Epidermal melanocyte (primary cell): Measurements from ENCODE around the gene CPT1C.
A peak's percentile ranks its signal among the peaks of the same experiment; 100 is the strongest.

Source experiments
- DNase-seq: peaks from one replicate; pipeline ENCODE4 v3.0.0; 2011; ENCODE audit warnings: low spot score; ENCODE audit not compliant: insufficient read length

The CPT1C gene

DNA sequence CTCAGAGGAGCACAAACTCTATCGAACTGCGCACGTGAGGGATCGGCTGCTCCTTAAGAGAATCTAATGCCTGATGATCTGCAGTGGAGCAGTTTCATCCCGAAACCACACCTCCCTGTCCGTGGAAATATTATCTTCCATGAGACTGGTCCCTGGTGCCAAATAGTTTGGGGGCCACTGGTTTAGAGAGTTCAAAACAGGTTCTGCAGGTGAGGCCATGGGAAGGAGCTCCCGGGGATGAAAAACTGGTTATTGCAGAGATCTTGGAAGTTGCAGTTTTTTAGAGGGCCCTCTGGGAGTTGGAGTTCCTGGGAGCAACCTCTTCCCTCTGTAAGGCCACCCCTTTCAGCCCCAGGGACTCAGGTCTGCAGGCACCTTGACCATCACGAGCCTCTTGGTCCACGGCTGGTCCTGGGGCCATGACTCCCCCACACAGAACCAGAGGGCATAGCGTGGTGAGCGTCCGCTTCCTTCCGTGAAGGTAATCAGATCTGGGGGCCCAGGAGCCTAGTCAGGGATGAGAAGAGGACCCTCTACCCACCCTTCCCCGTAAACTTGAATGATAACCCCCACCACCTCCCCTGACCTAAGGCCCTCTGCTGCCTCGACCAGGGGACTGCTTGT, 30.5 kb upstream of the CPT1C start:
- no peak for DNase-seq

DNA sequence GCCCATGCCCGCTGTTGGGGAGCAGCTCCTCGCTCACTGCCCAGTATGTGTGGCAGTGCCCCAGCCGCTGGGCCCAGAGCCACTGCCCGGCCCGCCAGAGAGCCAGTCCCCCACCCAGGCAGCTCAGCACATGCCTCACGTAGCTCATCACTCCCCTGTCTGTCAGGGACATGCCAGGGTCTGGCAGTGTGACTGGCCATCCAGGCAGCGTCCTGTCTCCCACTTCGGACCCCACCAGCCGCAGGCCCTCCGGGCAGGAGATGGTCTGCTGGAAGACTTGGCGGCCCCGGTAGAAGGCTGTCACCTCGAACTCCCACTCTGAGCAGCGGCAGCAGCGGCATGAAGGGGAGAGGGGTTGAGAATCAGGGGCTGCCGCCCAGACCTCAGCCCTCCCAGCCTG, 28.9 kb upstream of the CPT1C start:
- no peak for DNase-seq

DNA sequence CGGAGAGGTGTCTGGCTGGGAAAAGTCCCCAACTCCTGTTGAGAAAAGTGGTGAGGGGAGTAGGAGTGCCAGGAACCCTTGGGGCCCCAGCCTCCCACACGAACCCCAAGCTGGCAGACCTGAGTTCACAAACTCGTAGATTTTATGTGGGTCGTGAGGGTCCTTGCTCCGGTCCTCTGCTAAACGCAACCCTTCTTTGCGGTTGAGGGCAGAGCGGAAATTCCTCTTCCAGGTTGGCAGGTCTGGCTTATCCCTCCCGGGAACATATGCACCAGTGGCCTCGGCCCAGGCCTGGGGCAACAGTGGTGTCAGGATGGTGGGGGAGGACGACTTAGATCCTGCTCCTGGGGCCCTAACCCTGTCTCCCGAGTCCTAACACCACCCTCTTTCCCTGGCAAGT, 27.7 kb upstream of the CPT1C start:
- no peak for DNase-seq

DNA sequence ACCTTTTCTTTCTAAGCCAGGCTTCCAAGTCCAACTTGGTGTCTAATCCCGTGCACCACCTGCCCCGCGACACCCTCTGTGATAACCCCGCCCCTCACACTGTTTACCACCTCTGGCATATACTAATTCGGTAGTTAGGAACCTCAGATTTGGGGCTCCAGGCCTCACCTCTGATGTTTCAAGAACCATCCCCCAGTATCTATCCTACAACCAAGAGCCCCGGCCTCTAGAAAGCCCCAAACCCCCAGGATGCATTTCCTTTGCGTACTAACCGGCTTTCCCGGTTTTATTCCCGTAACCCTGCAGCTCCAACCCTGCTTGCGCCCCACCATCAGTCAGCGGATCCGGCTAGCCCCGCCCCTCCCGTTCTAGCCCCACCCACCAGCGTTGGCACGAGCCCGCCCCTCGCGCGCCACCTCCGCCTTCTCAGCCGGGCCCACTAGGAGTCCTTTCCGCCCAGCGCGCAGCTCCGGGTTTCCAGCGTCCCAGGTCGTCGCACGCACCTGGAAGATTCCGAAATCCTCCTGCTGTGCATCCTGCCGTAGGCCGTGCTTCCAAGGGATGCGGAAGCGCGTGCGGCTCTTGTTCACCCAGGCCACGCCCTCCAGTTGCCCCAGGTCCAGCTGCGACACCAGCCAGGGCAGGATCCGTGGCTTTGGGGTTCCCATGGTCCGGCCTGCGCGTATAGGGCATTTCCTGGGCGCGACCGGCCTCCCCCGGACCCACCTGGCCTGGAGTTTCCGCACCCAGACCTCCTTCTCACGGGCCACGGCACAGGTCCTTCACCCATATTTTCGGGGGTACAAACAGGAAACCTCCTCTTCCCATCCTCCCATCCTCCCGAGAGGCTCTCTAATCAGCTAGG, 26.5 kb upstream of the CPT1C start:
- DNase-seq: peak; percentile 97

DNA sequence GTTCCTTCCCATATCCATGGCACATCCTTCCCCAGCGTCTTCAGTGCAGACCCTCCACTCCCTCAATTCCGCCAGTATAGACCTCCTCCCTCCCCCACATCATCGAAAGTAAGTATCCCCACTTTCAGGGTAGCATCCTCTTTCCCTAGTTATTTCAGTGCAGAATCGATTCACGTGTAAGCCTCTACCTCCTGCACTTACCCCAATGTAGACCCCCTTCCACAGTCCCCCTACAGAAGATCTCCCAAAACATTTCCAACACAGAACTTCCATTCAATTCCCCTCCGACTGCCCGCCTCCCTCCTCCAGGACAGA, 25.9 kb upstream of the CPT1C start:
- no peak for DNase-seq

DNA sequence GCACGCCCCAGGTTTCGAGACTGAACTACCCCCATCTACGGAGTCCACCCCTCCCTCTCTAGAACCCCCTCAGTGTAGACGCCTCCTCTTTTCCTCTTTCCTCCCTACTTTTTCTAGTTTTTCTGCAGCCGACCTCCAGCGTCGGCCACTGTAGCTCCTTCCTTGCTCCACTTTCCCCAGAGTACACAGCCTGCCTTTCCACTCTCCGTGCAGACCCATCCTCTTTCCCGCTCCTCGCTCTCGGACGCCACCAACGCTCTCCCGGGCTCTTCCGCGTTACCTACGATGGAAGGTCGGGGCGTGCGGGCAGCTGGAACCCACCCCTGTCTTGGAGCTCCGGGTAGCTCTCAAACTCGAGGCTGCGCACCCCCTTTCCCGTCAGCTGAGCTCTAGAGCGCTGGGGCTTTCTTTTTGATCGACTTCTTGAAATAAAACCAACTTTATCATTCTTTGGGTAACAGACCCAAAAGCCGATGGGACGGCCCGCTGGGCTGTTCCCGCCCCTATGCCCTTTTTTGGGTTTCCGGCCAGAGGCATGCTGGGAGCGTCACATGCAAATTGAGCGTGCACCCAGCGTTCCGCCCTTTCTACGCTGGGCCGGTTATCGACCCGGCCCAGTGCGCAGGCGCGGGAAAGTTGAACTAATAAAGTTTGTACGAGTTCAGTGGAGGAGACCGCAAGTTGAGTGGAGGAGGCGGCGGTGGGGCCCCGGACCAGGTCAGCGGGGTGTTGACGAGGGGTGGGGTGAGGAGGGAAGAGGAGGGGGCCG, 25.4 kb upstream of the CPT1C start, which contains the start of the genes BCL2L12 and IRF3:
Gene BCL2L12, plus strand, starts transcription at position 583 of the 769 bp plus-strand sequence. CDS start 760 bp downstream, outside the sequence.
Gene IRF3, minus strand, starts transcription at position 507 of the 769 bp plus-strand sequence. CDS start 1,019 bp downstream, outside the sequence.
- DNase-seq: peak; percentile 100

DNA sequence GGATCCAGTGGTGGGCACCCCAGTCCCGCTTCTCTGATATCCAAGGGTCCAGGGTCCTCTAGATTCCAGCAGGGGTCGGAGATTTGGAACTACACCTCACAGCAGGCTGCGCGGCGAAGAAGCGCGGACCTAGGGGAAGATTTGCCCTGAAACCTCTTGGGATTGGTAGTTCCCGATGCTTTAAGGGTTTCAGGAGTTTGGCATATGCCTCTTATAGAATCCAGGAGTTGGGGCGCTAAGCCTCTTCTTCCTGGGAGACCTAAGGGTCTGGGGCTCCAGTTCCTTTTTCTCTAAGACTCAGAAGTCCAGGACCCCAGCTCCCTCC, 24.8 kb upstream of the CPT1C start:
- no peak for DNase-seq

DNA sequence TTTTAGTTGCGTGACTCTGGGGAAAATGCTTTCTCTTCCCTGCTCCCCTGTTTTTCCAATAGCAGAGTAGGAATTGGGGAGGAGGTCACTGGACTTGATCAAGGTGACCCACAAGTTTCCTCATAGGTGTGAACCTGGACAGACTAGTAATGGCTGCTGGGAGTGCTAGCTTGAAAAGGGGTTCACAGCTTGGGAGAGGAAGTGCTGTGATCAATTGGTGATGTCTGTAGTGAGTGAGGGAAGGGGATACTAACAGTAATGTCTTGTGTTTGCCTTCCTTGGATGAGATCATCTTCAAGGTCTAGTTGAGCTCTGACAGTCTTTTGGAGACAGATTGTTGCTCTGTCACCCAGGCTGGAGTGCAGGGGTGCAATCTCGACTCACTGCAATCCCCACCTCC, 23.4 kb upstream of the CPT1C start:
- no peak for DNase-seq

DNA sequence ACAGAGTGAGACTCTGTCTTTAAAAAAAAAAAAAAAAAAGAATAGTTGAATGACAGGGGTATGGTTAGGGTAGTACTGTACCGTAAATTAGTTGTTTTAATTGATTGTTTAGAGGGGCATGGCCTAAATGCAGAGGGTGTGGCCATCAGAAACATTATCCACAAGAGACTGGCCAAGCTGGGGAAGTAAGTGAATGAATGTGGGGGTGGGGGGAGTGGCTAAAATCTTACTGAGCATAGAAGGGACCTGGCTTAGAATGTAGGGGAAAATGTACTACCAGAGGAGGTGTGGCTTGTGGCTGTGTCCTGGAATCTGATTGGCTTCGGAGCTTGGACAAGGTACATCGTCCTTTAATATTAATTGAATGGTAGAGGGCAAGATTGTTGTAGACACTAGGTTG, 21.4 kb upstream of the CPT1C start:
- no peak for DNase-seq

DNA sequence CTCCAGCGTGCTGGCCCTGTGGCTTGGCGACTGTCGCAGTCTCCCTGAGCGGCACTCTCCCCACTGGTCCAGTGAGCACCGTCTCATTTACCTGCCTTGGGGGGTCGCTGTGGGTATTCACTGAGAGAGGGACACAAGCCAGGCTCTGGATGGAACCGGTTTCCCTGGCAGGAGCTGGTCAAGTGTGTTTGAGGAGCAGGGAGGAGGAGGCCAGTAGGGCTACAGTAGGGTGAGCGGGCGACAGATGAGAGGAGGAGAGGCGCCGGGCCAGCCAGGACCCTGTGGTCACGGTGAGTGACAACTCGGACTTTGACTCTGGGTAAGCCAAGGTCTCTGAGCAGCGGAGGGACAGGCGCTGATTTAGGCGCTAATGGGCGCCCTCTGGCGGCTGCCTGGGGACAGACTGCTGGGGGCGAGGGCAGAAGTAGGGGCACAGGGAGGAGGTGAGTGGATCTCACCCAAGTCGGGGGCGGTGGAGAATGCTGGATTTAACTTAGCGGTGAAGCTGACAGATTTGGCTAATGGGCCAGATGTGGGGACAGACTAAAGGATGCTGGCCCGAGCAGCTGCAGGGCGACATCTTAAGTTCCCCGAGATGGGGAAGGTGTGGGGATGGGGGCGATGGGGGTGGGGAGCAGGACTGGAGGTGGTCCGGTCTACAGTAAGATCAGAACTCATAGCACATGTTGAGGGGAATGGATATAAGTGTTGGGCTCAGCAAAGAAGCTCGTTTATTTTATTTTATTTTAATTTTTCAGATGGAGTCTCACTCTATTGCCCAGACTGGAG, 18.6 kb upstream of the CPT1C start:
- peak; percentile 92 for DNase-seq

DNA sequence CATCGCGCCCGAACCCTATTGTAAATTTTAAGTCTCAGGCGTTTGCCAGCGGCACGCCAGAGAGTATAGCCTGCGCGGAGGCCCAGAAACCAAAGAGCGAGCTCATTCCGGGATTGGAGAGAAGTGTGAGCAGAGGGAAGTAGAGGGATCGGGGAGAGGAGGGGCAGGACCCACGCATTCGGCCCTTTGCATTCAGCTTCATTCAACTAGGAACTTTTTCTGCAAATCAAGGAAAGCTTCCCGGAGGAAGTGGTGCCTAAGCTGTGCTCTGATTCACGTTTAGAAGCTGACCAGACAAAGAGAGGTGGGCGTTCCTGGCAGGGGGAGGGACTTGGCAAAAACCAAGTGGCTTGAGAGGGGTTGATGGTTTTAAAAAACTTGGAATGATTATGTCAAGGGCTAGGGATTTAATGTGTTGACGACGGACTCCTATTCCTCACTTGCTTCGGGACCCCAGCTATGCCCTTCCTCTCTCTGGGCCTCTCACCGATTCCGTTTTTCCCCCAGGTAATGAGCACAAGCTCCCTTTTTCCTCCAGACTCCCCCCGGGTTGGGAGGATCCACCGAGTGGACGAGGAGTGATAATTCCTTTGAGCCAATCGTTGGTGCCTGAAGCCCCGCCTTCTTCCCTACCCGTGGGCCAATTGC, 14.7 kb upstream of the CPT1C start:
- DNase-seq: peak; percentile 93

DNA sequence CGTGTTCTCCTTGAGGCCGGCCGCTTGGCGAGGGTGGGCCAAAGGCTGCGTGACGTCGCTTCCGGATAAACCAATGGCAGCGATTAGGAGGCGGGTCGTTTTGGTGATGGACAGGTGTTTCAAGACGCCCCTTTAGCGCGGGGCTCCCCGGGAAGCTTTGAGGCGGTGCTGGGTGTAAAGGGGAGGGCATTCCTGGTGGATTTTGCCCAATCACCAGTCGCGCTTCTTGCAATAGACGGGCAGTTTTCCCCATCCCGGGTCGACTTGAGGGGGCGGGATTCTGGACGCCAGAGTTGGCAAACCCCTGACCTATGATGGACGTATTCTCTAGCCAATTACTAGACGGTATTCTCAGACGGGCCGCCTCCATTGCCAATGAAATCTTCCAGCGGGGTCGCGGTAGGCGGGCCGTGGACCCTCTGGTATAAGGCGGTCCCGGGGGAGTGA, 14.1 kb upstream of the CPT1C start:
- peak; percentile 99 for DNase-seq

DNA sequence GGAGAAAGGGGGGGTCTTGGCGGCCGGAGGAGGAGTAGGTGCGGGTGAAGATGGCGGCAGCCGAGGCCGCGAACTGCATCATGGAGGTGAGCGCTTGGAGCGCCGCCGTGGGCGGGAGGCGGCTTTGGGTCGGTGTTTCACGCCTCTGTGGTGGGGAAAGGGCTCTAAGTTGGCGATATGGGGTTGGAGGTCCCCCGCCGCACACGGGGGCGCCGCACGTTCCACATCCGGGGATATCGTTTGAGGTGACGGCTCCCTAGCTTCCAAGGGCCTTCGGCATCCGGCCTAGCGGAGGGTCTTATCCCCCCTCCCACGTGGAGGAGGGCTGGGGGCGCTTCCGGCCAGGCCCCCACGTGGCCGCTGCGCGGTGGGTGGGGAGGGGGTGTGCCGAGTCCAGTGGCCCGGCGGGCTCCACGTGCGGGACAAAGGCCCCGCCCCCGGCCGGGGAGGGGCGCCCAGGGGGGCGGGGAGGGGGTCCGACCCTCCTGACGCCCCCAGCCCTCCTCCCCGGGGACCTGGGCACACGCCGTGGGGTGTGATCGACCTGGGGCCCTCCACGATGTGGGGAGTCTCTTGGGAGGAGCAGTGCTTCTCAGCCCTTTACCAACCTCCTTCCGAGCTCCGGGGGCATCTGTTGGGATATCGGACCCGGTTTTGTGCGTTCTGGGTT, 13.6 kb upstream of the CPT1C start, which contains the start of gene PRMT1:
Gene PRMT1, plus strand, starts transcription at position 41 of the 670 bp plus-strand sequence. Its CDS starts 10 bp downstream, at position 51.
- no peak for DNase-seq

DNA sequence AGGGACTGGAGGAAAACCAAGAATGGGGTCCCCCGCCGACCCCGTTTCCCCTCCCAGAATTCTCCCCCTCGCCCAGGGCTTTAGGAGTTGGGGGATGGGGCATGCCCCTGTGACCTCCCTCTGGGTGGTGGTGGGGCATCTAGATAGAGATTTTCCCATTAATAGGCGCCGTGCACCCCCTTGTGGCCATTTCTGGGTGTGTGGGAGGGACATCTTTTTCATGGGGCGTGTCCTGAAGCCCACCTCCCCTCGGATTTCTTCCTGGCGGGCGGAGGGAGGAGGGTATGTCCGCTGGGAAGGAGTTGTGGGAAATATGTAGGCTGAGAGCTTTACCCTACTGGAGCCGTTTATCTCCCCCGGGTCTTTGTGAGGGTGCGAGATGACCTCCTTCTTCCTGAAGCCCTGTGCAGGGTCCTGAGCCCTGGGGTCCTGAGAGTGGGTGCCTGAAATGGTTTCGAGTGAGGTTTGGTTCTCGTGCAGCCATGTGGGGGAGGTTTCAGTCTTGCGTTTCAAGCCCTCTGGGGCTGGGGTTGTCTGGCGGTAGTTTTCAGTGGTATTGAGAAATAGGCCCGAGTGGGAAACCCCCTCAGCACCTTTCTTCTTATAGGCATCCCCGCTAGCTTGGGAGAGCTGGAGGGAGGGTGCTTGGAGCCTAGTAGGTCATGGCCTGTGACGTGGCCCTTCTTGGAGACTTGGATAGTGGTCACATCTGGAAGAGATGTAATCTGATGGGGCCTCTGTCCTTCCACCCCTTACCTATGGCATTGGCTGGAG, 12.8 kb upstream of the CPT1C start:
- no peak for DNase-seq

DNA sequence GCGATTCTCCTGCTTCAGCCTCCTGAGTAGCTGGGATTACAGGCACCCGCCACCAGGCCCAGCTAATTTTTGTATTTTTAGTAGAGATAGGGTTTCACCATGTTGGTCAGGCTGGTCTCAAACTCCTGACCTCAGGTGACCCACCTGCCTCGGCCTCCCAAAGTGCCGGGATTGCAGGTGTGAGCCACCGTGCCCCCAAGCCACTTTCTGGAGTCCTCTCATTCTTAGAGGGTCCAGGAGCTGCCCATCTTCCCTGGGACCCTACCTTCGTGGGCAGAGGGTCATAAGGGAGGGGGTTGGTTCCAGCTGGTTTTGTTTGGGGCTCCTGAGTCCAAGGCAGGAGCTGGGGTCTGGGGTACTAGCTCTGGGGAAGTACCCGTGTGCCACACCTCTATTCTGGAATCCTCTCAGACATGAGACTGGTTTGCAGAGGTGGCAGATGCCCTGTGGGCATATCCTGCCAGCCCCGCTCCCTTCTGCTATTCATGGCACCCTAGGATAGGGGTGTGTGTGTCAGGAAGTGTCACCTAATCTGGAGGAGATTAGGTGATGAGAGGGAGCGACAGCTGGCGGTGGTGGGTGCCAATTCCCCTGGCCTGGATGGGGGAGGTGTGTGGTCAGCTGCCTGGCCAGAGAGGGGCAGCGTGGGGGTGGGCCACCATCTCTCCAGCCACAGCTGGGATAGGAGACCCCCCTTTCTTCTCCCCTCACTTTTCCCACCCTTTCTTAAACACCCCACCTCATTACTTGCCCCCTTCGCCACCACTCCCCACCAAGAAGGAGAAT, 11.7 kb upstream of the CPT1C start:
- no peak for DNase-seq

DNA sequence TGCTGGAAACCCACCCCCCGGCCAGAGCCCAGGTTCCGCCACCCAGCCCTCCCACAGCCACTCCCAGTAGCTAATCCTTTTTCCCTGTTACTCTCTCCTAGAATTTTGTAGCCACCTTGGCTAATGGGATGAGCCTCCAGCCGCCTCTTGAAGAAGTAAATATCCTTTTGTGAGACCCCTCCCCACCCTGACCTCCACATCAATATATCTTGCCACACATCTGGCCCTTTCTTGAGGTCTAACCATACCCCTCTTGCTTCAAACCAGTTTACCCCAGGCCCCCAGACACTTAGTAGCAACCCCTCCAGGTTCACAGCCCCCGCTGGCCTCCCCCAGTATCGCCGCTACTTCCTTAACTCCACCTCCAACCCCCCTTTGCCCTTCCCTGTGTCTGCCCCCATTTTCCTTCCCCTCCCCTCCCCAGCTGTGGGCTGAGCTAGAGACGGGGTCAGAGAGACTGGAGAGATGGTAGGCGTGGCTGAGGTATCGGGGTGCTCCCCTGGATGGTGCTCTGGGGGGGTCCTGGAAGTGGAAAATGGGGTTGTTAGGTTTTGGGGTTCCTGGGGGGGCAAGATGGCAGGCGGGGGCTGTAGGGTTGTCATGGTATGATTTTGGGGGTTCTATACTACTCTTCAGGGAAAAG, 11.0 kb upstream of the CPT1C start:
- no peak for DNase-seq

DNA sequence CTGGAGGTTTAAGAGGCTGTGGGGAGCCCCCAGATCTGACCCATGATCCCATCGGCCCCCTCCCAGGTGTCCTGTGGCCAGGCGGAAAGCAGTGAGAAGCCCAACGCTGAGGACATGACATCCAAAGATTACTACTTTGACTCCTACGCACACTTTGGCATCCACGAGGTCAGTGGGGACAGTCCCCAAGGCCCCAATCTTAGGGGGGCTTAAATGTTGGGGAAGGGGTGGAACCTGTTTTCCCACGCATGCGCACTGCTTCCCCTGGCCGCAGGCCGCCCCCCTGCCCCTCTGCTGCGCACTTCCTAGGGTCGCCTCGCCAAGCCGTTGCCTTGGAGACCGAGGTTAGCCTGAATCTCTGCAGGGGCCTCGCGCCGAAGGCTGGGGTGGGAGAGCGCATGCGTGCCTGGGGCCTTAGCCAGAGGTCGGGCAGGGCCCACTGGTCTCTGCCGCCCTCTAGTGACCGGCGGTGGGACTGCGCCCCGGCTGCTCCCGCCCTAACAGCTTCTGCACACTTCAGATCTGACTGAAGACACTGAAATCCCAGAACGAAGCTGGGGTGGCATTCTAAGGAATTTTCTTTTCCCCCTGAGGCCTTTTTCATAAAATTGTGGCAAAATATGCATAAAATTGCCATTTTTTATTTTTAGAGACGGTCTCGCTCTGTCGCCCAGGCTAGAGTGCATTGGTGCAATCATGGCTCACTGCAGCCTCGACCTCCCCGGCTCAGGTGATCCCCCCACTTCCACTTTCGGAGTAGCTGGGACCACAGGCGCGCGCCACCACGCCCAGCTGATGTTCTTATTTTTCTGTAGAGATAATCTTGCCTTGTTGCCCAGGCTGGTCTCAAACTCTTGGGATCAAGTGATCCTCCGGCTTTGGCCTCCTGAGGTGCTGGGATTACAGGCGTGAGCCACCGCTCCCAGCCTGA, 10.2 kb upstream of the CPT1C start:
- peak; percentile 97 for DNase-seq
